ENCODE measurements around the gene FBXW5. TPM values are rescaled to one million over a fixed set of nuclear protein-coding genes. Genes with fewer than 3 reads are reported as not detected.

Gene FBXW5
- total RNA-seq, 1 experiment from 2014 or later, result 50.8 TPM

- peaks cover 42% of the 10 kb centered on the region for H3K36me3 Mint-ChIP-seq (ENCODE audit: insufficient read depth, unreplicated experiment)
- no peak overlapping the region for H3K27ac Mint-ChIP-seq (ENCODE audit: unreplicated experiment)
- no peak overlapping the region for H3K4me3 Mint-ChIP-seq (ENCODE audit: low read depth, unreplicated experiment)
- intact Hi-C loops (cut with micrococcal nuclease; ENCODE audit: unreplicated experiment), result no loop called here
- no TSS peak for BruUV-seq (replicated peaks)
- H3K27me3 Mint-ChIP-seq (ENCODE audit: unreplicated experiment), result no peaks in the 10 kb centered on the region
- CTCF ChIA-PET, result no interaction called here
- no peaks in the 10 kb centered on the region for H3K4me1 Mint-ChIP-seq (ENCODE audit: low read depth, unreplicated experiment)
- no peak for TF ChIP-seq CTCF (IDR thresholded peaks at IDR 0.05; ENCODE audit: unreplicated experiment)
- no peaks in the 10 kb centered on the region for H3K9me3 Mint-ChIP-seq (ENCODE audit: low read depth, unreplicated experiment)
- DNase-seq, result no peak
Observed at GRCh38 chr9:136907011-136907914, 37.3 kb downstream of the FBXW5 start.

- TF ChIP-seq CTCF (IDR thresholded peaks at IDR 0.05; ENCODE audit: unreplicated experiment), result no peak
- no TSS peak for BruUV-seq (replicated peaks)
- H3K27ac Mint-ChIP-seq (ENCODE audit: unreplicated experiment), result no peak overlapping the region
- H3K4me3 Mint-ChIP-seq (ENCODE audit: low read depth, unreplicated experiment), result no peak overlapping the region
- H3K4me1 Mint-ChIP-seq (ENCODE audit: low read depth, unreplicated experiment), result peaks cover 9% of the 10 kb centered on the region
- intact Hi-C loops (cut with micrococcal nuclease; ENCODE audit: unreplicated experiment), result no loop called here
- no peak for DNase-seq
- no peaks in the 10 kb centered on the region for H3K27me3 Mint-ChIP-seq (ENCODE audit: unreplicated experiment)
- CTCF ChIA-PET, result no interaction called here
- no peaks in the 10 kb centered on the region for H3K9me3 Mint-ChIP-seq (ENCODE audit: low read depth, unreplicated experiment)
- H3K36me3 Mint-ChIP-seq (ENCODE audit: insufficient read depth, unreplicated experiment), result peaks cover 50% of the 10 kb centered on the region
Observed at GRCh38 chr9:136906266-136906665, 38.3 kb downstream of the FBXW5 start.

GRCh38 chr9:136903041-136903554, 41.4 kb downstream of the FBXW5 start:
- no peaks in the 10 kb centered on the region for H3K9me3 Mint-ChIP-seq (ENCODE audit: low read depth, unreplicated experiment)
- CTCF ChIA-PET, result interaction anchor here (2.3 kb wide), 2 partner anchors 17 to 21 kb away, joined by 11 to 12 read pairs; partner anchors contain the start of gene TRAF2
- DNase-seq, result no peak
- no TSS peak for BruUV-seq (replicated peaks)
- TF ChIP-seq CTCF (IDR thresholded peaks at IDR 0.05; ENCODE audit: unreplicated experiment), result no peak
- peaks cover 57% of the 10 kb centered on the region for H3K36me3 Mint-ChIP-seq (ENCODE audit: insufficient read depth, unreplicated experiment)
- no peak overlapping the region for H3K4me3 Mint-ChIP-seq (ENCODE audit: low read depth, unreplicated experiment)
- peaks cover 21% of the 10 kb centered on the region for H3K4me1 Mint-ChIP-seq (ENCODE audit: low read depth, unreplicated experiment)
- H3K27me3 Mint-ChIP-seq (ENCODE audit: unreplicated experiment), result no peaks in the 10 kb centered on the region
- intact Hi-C loops (cut with micrococcal nuclease; ENCODE audit: unreplicated experiment), result no loop called here
- peak overlapping the region; percentile 42 for H3K27ac Mint-ChIP-seq (ENCODE audit: unreplicated experiment)

- TF ChIP-seq CTCF (IDR thresholded peaks at IDR 0.05; ENCODE audit: unreplicated experiment), result no peak
- H3K27ac Mint-ChIP-seq (ENCODE audit: unreplicated experiment), result peak overlapping the region; percentile 95
- peaks cover 54% of the 10 kb centered on the region for H3K36me3 Mint-ChIP-seq (ENCODE audit: insufficient read depth, unreplicated experiment)
- no TSS peak for BruUV-seq (replicated peaks)
- intact Hi-C loops (cut with micrococcal nuclease; ENCODE audit: unreplicated experiment), result no loop called here
- H3K4me3 Mint-ChIP-seq (ENCODE audit: low read depth, unreplicated experiment), result peak overlapping the region; percentile 58
- peaks cover 21% of the 10 kb centered on the region for H3K4me1 Mint-ChIP-seq (ENCODE audit: low read depth, unreplicated experiment)
- peak; percentile 88 for DNase-seq
- no peaks in the 10 kb centered on the region for H3K27me3 Mint-ChIP-seq (ENCODE audit: unreplicated experiment)
- H3K9me3 Mint-ChIP-seq (ENCODE audit: low read depth, unreplicated experiment), result no peaks in the 10 kb centered on the region
- CTCF ChIA-PET, result interaction anchor here (1.2 to 2.3 kb wide), 4 partner anchors 16 to 127 kb away, joined by 3 to 12 read pairs (median 8); partner anchors contain the start of gene TRAF2
Observed at GRCh38 chr9:136902259-136902821, 42.2 kb downstream of the FBXW5 start.
